ENCODE data around the gene THRSP. TPM values are rescaled to one million over a fixed set of nuclear protein-coding genes. Genes with fewer than 3 reads are reported as not detected.

Gene THRSP
- total RNA-seq, 2 experiments from 2014 or later = not detected

DNA sequence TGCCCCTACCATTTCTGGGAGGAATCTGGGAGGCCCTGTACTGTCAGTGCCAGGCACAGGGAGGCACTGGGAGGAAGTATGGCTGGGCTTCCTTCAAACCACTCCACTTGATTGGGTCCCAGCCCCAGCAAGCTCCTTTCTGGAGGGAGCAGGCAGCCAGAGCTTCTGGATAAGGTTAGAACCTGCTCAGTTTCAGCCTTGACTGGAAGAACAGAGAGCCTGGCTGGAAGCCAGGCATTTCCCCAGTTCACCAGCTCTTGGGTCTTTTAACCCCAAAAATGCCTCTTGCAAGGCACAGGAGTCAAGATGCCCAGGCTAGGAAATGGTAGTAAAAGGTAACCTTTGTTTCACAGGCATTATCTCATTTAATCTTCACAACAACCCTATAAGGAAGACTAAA is 31.6 kb upstream of the THRSP start:
- ATAC-seq (ENCODE audit: poor library complexity) (no peak), DNase-seq (no peak)
- POLR2A ChIA-PET = interaction anchor here (1.1 kb wide), 1 partner anchor 37 kb away, joined by 4 read pairs; the partner anchor contains the start of gene INTS4
- Mint-ChIP-seq H3K4me3 (no peak overlapping the region), H3K4me1 (ENCODE audit: low read depth) (no peaks in the 10 kb centered on the region), H3K36me3 (ENCODE audit: low read depth) (no peaks in the 10 kb centered on the region), H3K9me3 (no peaks in the 10 kb centered on the region), H3K27ac (no peak overlapping the region), H3K27me3 (peaks cover 6% of the 10 kb centered on the region)
- TF ChIP-seq, protein P1, sequence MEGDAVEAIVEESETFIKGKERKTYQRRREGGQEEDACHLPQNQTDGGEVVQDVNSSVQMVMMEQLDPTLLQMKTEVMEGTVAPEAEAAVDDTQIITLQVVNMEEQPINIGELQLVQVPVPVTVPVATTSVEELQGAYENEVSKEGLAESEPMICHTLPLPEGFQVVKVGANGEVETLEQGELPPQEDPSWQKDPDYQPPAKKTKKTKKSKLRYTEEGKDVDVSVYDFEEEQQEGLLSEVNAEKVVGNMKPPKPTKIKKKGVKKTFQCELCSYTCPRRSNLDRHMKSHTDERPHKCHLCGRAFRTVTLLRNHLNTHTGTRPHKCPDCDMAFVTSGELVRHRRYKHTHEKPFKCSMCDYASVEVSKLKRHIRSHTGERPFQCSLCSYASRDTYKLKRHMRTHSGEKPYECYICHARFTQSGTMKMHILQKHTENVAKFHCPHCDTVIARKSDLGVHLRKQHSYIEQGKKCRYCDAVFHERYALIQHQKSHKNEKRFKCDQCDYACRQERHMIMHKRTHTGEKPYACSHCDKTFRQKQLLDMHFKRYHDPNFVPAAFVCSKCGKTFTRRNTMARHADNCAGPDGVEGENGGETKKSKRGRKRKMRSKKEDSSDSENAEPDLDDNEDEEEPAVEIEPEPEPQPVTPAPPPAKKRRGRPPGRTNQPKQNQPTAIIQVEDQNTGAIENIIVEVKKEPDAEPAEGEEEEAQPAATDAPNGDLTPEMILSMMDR (IDR thresholded peaks at IDR 0.05) = no peak
- Histone ChIP-seq H3K4me1 (ENCODE audit: insufficient read depth, low read length) (no peaks in the 10 kb centered on the region), H3K27me3 (ENCODE audit: control insufficient read depth in 1 of 2, insufficient read depth in 2 of 2, low read length in 2 of 2) (no peaks in the 10 kb centered on the region), H3K9me3 (ENCODE audit: control insufficient read depth in 1 of 2, insufficient read depth in 1 of 2, low read length in 2 of 2) (no peaks in the 10 kb centered on the region), H3K36me3 (ENCODE audit: insufficient read depth, low read length) (no peaks in the 10 kb centered on the region), H3K4me3 (ENCODE audit: low read length) (no peak overlapping the region), H3K27ac (ENCODE audit: low read depth in 1 of 2, low read length in 2 of 2) (no peak overlapping the region)
- intact Hi-C loops (cut with DNase I, micrococcal nuclease) = no loop called here
- CTCF ChIA-PET = no interaction called here

DNA sequence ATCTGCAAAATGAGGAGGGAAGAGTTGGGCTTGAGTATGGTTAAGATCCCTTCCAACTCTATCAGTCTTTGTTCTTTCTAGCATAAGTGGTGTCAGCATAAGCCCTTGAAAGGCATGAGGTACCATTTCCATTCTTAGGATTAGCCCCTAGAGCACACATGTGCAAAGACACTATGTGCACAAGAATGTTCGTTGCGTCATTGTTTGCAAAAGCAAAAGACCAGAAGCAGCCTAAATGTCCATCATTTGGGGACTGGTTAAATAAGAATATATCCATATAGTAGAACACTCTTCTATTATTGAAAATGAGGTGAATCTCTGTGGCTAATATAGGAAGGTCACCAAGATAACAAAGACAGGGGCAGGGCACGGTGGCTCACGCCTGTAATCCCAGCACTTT is 30.6 kb upstream of the THRSP start:
- TF ChIP-seq, protein P1 (IDR thresholded peaks at IDR 0.05) = no peak
- Histone ChIP-seq H3K27ac (ENCODE audit: low read depth in 1 of 2, low read length in 2 of 2) (no peak overlapping the region), H3K4me1 (ENCODE audit: insufficient read depth, low read length) (no peaks in the 10 kb centered on the region), H3K27me3 (ENCODE audit: control insufficient read depth in 1 of 2, insufficient read depth in 2 of 2, low read length in 2 of 2) (no peaks in the 10 kb centered on the region), H3K4me3 (ENCODE audit: low read length) (no peak overlapping the region), H3K9me3 (ENCODE audit: control insufficient read depth in 1 of 2, insufficient read depth in 1 of 2, low read length in 2 of 2) (no peaks in the 10 kb centered on the region), H3K36me3 (ENCODE audit: insufficient read depth, low read length) (no peaks in the 10 kb centered on the region)
- Mint-ChIP-seq H3K36me3 (ENCODE audit: low read depth) (no peaks in the 10 kb centered on the region), H3K27me3 (peaks cover 6% of the 10 kb centered on the region), H3K9me3 (no peaks in the 10 kb centered on the region), H3K4me1 (ENCODE audit: low read depth) (no peaks in the 10 kb centered on the region), H3K27ac (no peak overlapping the region), H3K4me3 (no peak overlapping the region)
- POLR2A ChIA-PET = no interaction called here
- intact Hi-C loops (cut with DNase I, micrococcal nuclease) = no loop called here
- DNase-seq = no peak
- no peak for ATAC-seq (ENCODE audit: poor library complexity)
- CTCF ChIA-PET = no interaction called here

DNA sequence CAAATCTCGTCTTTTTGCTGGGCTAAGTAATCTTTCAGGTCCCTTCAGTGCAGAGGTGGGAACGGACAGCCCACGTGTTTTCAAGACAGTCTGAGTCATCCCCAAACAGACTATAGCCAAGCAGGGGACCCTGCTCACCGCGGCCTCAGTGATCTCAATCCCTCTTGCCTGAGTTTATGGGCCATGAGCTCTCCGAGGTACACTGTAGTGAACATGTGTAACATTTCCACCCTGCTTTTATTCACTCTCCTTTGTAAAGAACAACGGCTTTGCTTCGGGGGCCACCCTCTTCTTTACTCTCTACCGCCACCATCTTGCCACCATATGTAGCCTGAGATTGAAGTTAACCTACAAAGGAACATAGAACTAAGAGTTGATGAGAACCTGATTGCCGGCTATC is 29.0 kb upstream of the THRSP start:
- no peak overlapping the region for H3K4me3 ChIP-seq (ENCODE audit: low read length)
- no peak for ATAC-seq (ENCODE audit: poor library complexity)
- Mint-ChIP-seq H3K27me3 (peaks cover 6% of the 10 kb centered on the region), H3K4me1 (ENCODE audit: low read depth) (peaks cover under 1% of the 10 kb centered on the region), H3K9me3 (no peaks in the 10 kb centered on the region), H3K27ac (no peak overlapping the region), H3K36me3 (ENCODE audit: low read depth) (no peaks in the 10 kb centered on the region), H3K4me3 (no peak overlapping the region)
- H3K27ac ChIP-seq (ENCODE audit: low read depth in 1 of 2, low read length in 2 of 2) = no peak overlapping the region
- no peaks in the 10 kb centered on the region for H3K27me3 ChIP-seq (ENCODE audit: control insufficient read depth in 1 of 2, insufficient read depth in 2 of 2, low read length in 2 of 2)
- no peaks in the 10 kb centered on the region for H3K36me3 ChIP-seq (ENCODE audit: insufficient read depth, low read length)
- ChIA-PET CTCF (no interaction called here), POLR2A (no interaction called here)
- no peaks in the 10 kb centered on the region for H3K9me3 ChIP-seq (ENCODE audit: control insufficient read depth in 1 of 2, insufficient read depth in 1 of 2, low read length in 2 of 2)
- no peak for DNase-seq
- peaks cover 1% of the 10 kb centered on the region for H3K4me1 ChIP-seq (ENCODE audit: insufficient read depth, low read length)
- TF ChIP-seq, protein P1 (IDR thresholded peaks at IDR 0.05) = no peak
- intact Hi-C loops (cut with DNase I, micrococcal nuclease) = no loop called here

All from CD4-positive, alpha-beta T cell (primary cell).